Left renal pelvis (tissue), 4 donors: ENCODE measurements around the gene APC2. TPM values are rescaled to one million over a fixed set of nuclear protein-coding genes. Genes with fewer than 3 reads are reported as not detected.
A peak's percentile ranks its signal among the peaks of the same experiment; 100 is the strongest.
"Not testable (repeated sequence)": the region's sequence is repeated elsewhere in the genome, so short reads cannot be mapped to it uniquely, and the experiment has no call there.

Experiments
- DNase-seq, 4 donors: peaks; one replicate each; pipeline ENCODE4 v3.0.0-alpha.2; 2013; ENCODE audit warnings: low read depth in 4 of 4, low spot score in 3 of 4
- polyA plus RNA-seq, 4 donors: library from polyadenylated mRNA; unstranded; fragments of 120-200 nt; gene quantifications; one replicate each; pipeline ENCODE4 v1.2.1, GENCODE V29; 2013; ENCODE audit not compliant: insufficient read length in 4 of 4

APC2 gene
- polyA plus RNA-seq, 4 donors, result 1.0 to 1.5 (median 1.2) TPM

GRCh38 chr19:1505991-1506881 is 56.3 kb downstream of the APC2 start:
- no peak for DNase-seq

- DNase-seq, result no peak
Measured at GRCh38 chr19:1507192-1507660, 57.3 kb downstream of the APC2 start.

GRCh38 chr19:1507763-1508506 is 58.0 kb downstream of the APC2 start:
- DNase-seq, result peak; percentile 86 to 92 (median 89)

- no peak for DNase-seq
Measured at GRCh38 chr19:1508507-1508856, 58.6 kb downstream of the APC2 start.

- DNase-seq, result no peak
Measured at GRCh38 chr19:1509602-1510441, 59.9 kb downstream of the APC2 start.

- DNase-seq, result no peak
Measured at GRCh38 chr19:1510442-1510806, 60.5 kb downstream of the APC2 start.

GRCh38 chr19:1510807-1511206 is 60.9 kb downstream of the APC2 start:
- DNase-seq, result no peak

- no peak for DNase-seq
Measured at GRCh38 chr19:1511318-1512317, 61.7 kb downstream of the APC2 start.

- DNase-seq, result no peak
Measured at GRCh38 chr19:1512671-1513498, 63.0 kb downstream of the APC2 start, which contains the start of gene ADAMTSL5. ADAMTSL5 (minus strand) TSS chr19:1513019; CDS start chr19:1510943, 2,076 bp downstream.

GRCh38 chr19:1513499-1514294 is 63.8 kb downstream of the APC2 start:
- DNase-seq, result no peak

GRCh38 chr19:1514295-1514661 is 64.4 kb downstream of the APC2 start:
- DNase-seq, result no peak

GRCh38 chr19:1514986-1515721 is 65.2 kb downstream of the APC2 start:
- no peak for DNase-seq

- no peak for DNase-seq
Measured at GRCh38 chr19:1516395-1516753, 66.5 kb downstream of the APC2 start.

- no peak for DNase-seq
Measured at GRCh38 chr19:1518471-1518870, 68.5 kb downstream of the APC2 start.

GRCh38 chr19:1519802-1520201 is 69.9 kb downstream of the APC2 start:
- DNase-seq, result not testable (repeated sequence)

- DNase-seq, result no peak
Measured at GRCh38 chr19:1520203-1520780, 70.4 kb downstream of the APC2 start.

GRCh38 chr19:1521636-1522035 is 71.7 kb downstream of the APC2 start:
- DNase-seq, result no peak
